MCF 10A (cell line): ENCODE measurements around the gene TRPM8. TPM values are rescaled to one million over a fixed set of nuclear protein-coding genes. Genes with fewer than 3 reads are reported as not detected.

Experiments
- BruUV-seq: library from RNA; stranded (reverse); fragments of 400-500 nt; replicated peaks from 2 replicates; lab custom pipeline; 2021; lab: Mats Ljungman, UMichigan
- CTCF ChIA-PET: fragments of 300-600 bp; sonication (Branson Sonifier 250); formaldehyde crosslinking; extraction: SDS; loops from one replicate; lab custom pipeline; 2021; ENCODE audit warnings: antibody characterized with exemption, inconsistent platforms; lab: Yijun Ruan, JAX
- POLR2A ChIA-PET: fragments of 300-600, 350-650 bp; sonication (Branson Sonifier 250); formaldehyde crosslinking; extraction: SDS; loops from one replicate; lab custom pipeline; 2020; ENCODE audit warnings: antibody characterized with exemption, inconsistent platforms; lab: Yijun Ruan, JAX
- DNase-seq: peaks from one replicate; pipeline ENCODE4 v3.0.0-alpha.2; 2018; ENCODE audit not compliant: unreplicated experiment
- H3K27ac Mint-ChIP-seq: one replicate; pipeline ENCODE4 v1.8.0; 2022; ENCODE audit warnings: mild to moderate bottlenecking, low read depth, mixed read lengths; ENCODE audit not compliant: unreplicated experiment
- H3K27me3 Mint-ChIP-seq: one replicate; pipeline ENCODE4 v1.8.0; 2022; ENCODE audit warnings: mixed read lengths; ENCODE audit not compliant: insufficient read depth, unreplicated experiment
- H3K36me3 Mint-ChIP-seq: one replicate; pipeline ENCODE4 v1.8.0; 2022; ENCODE audit warnings: mild to moderate bottlenecking, moderate library complexity, mixed read lengths; ENCODE audit not compliant: insufficient read depth, unreplicated experiment
- H3K4me1 Mint-ChIP-seq: one replicate; pipeline ENCODE4 v1.8.0; 2022; ENCODE audit warnings: mixed read lengths; ENCODE audit not compliant: insufficient read depth, unreplicated experiment
- H3K4me3 Mint-ChIP-seq: one replicate; pipeline ENCODE4 v1.8.0; 2022; ENCODE audit warnings: mild to moderate bottlenecking, moderate library complexity, mixed read lengths; ENCODE audit not compliant: unreplicated experiment
- H3K9me3 Mint-ChIP-seq: one replicate; pipeline ENCODE4 v1.8.0; 2022; ENCODE audit warnings: mixed read lengths; ENCODE audit not compliant: unreplicated experiment
- CTCF ChIP-seq: fragments of 200-600 bp; IDR thresholded peaks from one replicate; pipeline ENCODE4 v1.8.0; 2022; ENCODE audit warnings: antibody characterized with exemption, mild to moderate bottlenecking; ENCODE audit not compliant: unreplicated experiment
- intact Hi-C: fragments of 100-400 bp; cut with micrococcal nuclease; formaldehyde crosslinking; loops from 2 replicates; pipeline ENCODE4 v1.14.1; 2022
- total RNA-seq: library from RNA; stranded (reverse); gene quantifications from 2 replicates; pipeline ENCODE4 v1.2.3, GENCODE V29; 2022

TRPM8 gene
- total RNA-seq, 1 experiment from 2014 or later: not detected

DNA sequence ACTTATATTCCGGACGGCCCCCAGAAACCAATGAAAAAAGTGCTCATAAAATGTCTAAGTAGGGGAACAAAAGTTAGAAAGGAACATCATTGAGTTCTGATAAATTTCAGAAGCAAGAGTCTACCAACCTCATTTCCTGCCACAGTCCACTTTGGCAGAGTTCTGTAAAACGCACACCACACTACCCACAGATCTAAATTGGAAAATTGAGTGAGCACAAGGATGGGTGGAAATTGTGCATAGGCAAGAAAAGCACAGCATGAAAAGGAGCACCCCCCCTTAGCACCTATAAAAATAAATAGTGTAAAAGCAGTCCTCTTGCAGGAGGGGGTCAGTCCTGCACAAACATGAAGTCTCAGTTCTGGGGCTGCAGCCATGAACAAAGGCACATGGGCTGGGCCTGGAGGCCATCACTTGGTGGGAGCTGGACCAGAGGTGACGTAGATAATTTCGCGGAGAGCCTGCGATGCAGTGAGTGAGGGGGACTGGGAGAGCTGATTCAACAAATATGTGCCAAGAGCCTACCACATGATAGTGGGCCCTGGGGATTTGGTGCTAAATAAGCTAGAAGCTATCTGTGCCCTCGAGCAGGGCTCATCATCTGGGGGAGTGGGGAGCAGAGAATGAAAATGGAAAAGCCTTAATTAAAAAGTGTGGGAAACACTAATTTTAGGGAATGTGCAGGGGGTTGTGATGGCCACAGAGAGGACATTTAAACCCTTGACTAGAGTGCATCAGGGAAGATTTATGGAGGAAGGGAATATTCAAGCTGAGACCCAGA lies 84.4 kb downstream of the TRPM8 start:
- no peaks in the 10 kb centered on the region for H3K36me3 Mint-ChIP-seq
- peaks cover 6% of the 10 kb centered on the region for H3K27me3 Mint-ChIP-seq
- BruUV-seq: no TSS peak
- H3K9me3 Mint-ChIP-seq: no peaks in the 10 kb centered on the region
- ChIA-PET POLR2A (interaction anchor here (0.6 kb wide), 1 partner anchor 12 kb away, joined by 3 read pairs; no protein-coding TSS in a partner anchor), CTCF (no interaction called here)
- no peak for DNase-seq
- intact Hi-C loops: no loop called here
- no peak for TF ChIP-seq CTCF
- H3K4me1 Mint-ChIP-seq: peaks cover 11% of the 10 kb centered on the region
- H3K4me3 Mint-ChIP-seq: no peak overlapping the region
- H3K27ac Mint-ChIP-seq: no peak overlapping the region

DNA sequence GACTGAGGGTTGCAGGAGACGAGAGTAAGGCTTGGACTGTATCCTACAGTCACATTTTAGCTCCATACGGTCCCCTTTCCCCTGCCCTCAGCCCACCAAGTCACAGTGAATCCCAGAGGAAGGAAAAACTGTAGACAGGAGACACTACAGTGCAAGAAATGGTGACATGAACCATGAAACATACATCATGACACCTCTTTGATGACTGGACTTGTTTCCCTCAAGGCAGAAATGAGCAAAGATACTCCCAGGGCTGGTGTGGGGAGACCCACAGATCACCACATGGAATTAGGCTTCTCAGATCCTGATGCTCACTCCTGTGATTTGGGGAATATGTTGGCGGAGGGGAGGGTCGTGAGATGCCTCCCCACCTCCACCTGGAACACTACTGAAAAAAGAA lies 85.1 kb downstream of the TRPM8 start:
- no peaks in the 10 kb centered on the region for H3K36me3 Mint-ChIP-seq
- no TSS peak for BruUV-seq
- intact Hi-C loops: no loop called here

GRCh38 chr2:234003972-234004617 lies 86.9 kb downstream of the TRPM8 start:
- Mint-ChIP-seq H3K9me3 (no peaks in the 10 kb centered on the region), H3K4me3 (no peak overlapping the region), H3K4me1 (peaks cover 11% of the 10 kb centered on the region), H3K27ac (no peak overlapping the region), H3K36me3 (no peaks in the 10 kb centered on the region), H3K27me3 (peaks cover 6% of the 10 kb centered on the region)
- no TSS peak for BruUV-seq
- ChIA-PET CTCF (interaction anchor here (0.6 kb wide), 1 partner anchor 11 kb away, joined by 3 read pairs; no protein-coding TSS in a partner anchor), POLR2A (no interaction called here)
- TF ChIP-seq CTCF: no peak
- intact Hi-C loops: no loop called here
- peak; percentile 94 for DNase-seq

More for the DNA sequence above, 85.1 kb downstream of the TRPM8 start:
- POLR2A ChIA-PET: no interaction called here
- H3K9me3 Mint-ChIP-seq: no peaks in the 10 kb centered on the region
- DNase-seq: no peak
- no peak overlapping the region for H3K4me3 Mint-ChIP-seq
- no peak for TF ChIP-seq CTCF
- H3K27me3 Mint-ChIP-seq: peaks cover 6% of the 10 kb centered on the region
- H3K27ac Mint-ChIP-seq: no peak overlapping the region
- H3K4me1 Mint-ChIP-seq: peaks cover 11% of the 10 kb centered on the region
- CTCF ChIA-PET: no interaction called here

GRCh38 chr2:234005126-234005525 lies 88.0 kb downstream of the TRPM8 start:
- no peak for TF ChIP-seq CTCF
- Mint-ChIP-seq H3K36me3 (no peaks in the 10 kb centered on the region), H3K27ac (no peak overlapping the region), H3K9me3 (no peaks in the 10 kb centered on the region), H3K27me3 (peaks cover 6% of the 10 kb centered on the region), H3K4me1 (peaks cover 11% of the 10 kb centered on the region), H3K4me3 (no peak overlapping the region)
- ChIA-PET CTCF (no interaction called here), POLR2A (no interaction called here)
- intact Hi-C loops: no loop called here
- no peak for DNase-seq
- no TSS peak for BruUV-seq
